GM21786 (cell line): ENCODE measurements around the gene ZSCAN5B.
A peak's percentile ranks its signal among the peaks of the same experiment; 100 is the strongest.

Experiments
- ATAC-seq: cut with Tn5 transposase; IDR thresholded peaks from one replicate; pipeline ENCODE4 v1.9.1; 2021; ENCODE audit not compliant: unreplicated experiment

ZSCAN5B gene

GRCh38 chr19:56145698-56146097, 51.9 kb downstream of the ZSCAN5B start:
- ATAC-seq, result no peak

- ATAC-seq, result no peak
Measured at GRCh38 chr19:56144831-56145230, 52.8 kb downstream of the ZSCAN5B start.

- no peak for ATAC-seq
Measured at GRCh38 chr19:56144376-56144775, 53.2 kb downstream of the ZSCAN5B start.

- ATAC-seq, result no peak
Measured at GRCh38 chr19:56142897-56143434, 54.6 kb downstream of the ZSCAN5B start.

- no peak for ATAC-seq
Measured at GRCh38 chr19:56142087-56142787, 55.3 kb downstream of the ZSCAN5B start.

- ATAC-seq, result no peak
Measured at GRCh38 chr19:56141417-56141993, 56.1 kb downstream of the ZSCAN5B start.

GRCh38 chr19:56140583-56141416, 56.8 kb downstream of the ZSCAN5B start, which contains the start of gene ZNF444:
ZNF444 (plus strand) TSS chr19:56141287; CDS start chr19:56146912, 5,625 bp downstream.
- ATAC-seq, result peak; percentile 87

GRCh38 chr19:56139847-56140582, 57.6 kb downstream of the ZSCAN5B start:
- no peak for ATAC-seq
